IPS-NIHi7 (cell line): ENCODE results near the gene CPB1.

Source experiments
- DNase-seq: peaks from one replicate; pipeline ENCODE4 v3.0.0; 2012; ENCODE audit warnings: mixed read lengths; ENCODE audit errors: extremely low spot score

CPB1 gene

GRCh38 chr3:148833223-148833622 lies 5.6 kb downstream of the CPB1 start:
- DNase-seq, result no peak

- no peak for DNase-seq
These were observed 12.2 kb downstream of the CPB1 start for GRCh38 chr3:148839805-148840204.

GRCh38 chr3:148840451-148840850 lies 12.8 kb downstream of the CPB1 start:
- DNase-seq, result no peak

GRCh38 chr3:148845756-148846395 lies 18.3 kb downstream of the CPB1 start:
- no peak for DNase-seq

GRCh38 chr3:148847351-148847750 lies 19.7 kb downstream of the CPB1 start:
- DNase-seq, result no peak

- DNase-seq, result no peak
These were observed 20.8 kb downstream of the CPB1 start for GRCh38 chr3:148848410-148848809.

DNA sequence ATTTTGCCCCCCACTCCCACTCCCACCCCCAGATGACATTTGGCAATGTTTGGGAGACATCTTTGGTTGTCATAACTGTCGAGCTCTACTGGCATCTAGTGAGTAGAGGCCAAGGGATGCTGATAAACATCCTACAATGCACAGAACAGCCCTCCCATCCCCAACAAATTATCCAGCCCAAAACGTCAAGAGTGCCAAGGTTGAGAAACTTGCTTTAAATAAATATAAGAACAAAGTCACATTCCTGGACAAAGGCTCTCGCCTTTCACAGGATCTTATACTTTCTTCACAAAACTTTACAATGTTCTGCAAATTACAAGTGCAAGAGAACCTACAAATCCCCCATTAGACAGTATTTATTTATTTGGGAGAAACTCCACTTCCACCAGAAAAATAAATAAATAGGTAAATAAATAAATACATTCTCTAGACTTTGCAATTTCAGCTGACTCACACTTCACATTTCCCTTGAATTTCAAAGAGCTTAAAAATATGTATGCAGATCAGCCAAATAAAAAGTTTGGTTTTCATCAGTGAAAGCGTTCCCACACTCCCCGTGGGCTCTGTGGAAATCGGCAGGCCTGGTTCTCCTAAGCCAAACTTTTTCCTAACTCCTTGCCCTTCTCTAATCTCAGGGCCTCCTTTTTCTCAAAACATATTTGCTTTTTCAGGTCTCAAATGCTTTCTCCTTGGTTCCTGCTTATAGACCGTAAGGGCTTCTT lies 24.8 kb downstream of the CPB1 start:
- DNase-seq, result no peak

GRCh38 chr3:148853076-148853475 lies 25.5 kb downstream of the CPB1 start:
- DNase-seq, result no peak

GRCh38 chr3:148854061-148854460 lies 26.4 kb downstream of the CPB1 start:
- DNase-seq, result no peak

GRCh38 chr3:148856384-148856783 lies 28.8 kb downstream of the CPB1 start:
- DNase-seq, result no peak

- DNase-seq, result no peak
These were observed 29.7 kb downstream of the CPB1 start for GRCh38 chr3:148857316-148857715.

DNA sequence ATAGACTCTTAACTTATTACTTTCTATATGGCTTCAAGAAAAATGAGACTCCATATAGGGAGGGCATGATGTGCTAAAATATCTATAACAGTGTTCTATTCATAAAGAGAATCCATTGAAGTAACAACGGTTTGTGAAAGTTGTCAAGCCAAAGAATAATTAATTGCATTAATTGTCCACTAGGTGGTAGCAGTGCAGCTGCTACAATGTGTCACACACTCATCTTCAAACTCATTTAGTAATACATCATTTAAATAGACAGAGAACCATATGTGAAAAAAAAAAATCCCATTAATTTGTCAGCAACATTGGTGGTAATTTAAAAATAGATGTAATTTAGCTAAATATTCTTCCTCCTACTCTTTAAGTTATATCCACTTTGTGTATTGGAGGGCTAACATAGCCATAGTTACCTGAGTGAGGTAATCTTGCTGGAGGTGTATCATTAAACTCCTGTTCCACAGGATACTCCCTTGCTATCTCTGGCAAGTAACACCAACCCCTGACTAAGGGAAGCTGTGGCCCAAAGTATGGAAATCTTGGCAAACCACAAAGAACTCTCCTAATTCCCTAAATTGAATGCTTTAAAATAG lies 33.8 kb downstream of the CPB1 start:
- DNase-seq, result peak; percentile 45

DNA sequence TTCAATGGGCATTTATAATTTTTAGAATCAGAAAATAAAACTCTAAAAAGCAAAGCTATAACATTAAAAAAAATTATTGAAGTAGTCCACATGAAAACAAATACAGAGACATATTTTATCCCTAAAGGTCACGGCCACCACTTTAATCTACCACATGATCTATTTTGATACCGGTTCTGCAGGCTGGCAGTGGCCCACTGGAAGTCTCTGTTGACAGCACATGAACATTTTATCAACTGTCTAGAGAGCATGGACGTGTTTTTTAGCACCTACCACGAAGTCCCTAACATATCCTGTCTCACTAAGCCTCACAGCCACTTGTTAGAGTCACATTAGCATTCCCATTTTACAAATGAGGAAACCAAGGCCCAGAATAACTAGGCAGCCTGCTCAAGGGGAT lies 35.7 kb downstream of the CPB1 start:
- DNase-seq, result no peak

DNA sequence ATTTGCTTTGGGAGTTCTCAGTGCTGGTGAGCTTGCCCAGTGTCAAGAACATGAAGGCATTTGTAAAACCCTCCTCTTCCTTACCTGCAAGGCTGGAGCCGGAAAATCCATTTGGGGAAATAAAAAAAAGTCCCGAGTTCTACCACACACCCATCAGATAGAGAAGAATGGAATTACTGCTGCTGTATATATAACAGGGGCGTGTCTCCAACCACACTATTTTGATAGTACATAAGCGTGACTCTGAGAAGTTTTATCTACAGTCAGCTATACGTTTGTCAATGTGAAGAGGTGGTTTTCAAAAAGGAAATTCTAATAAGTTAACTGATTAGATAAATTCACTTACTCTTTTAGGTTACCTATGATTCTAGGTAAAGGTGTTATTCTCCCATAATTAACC lies 36.2 kb downstream of the CPB1 start:
- DNase-seq, result no peak

GRCh38 chr3:148865049-148865448 lies 37.4 kb downstream of the CPB1 start, which contains the start of gene CPA3:
TSS of gene CPA3 (plus strand) at chr3:148865296. CDS start at chr3:148865308, 12 bp downstream.
- DNase-seq, result no peak

DNA sequence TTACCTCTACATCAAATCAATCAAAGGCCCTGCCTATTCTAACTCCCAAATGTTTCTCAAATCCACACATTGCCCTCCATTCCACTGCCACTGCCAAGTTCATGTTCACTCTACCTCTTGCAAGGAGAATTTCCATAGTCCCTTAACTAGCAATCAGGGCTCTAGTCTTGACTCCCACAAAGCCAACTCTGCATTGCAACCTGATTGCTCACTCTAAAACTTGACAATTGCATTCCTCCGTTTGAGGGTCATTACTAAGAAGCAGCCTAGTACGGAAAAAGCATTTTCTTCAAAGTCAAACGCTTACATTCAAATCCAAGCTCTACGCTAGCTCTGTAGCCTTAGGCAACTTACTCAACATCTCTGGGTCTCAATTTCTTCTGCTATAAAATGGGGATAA lies 38.6 kb downstream of the CPB1 start:
- peak; percentile 12 for DNase-seq

DNA sequence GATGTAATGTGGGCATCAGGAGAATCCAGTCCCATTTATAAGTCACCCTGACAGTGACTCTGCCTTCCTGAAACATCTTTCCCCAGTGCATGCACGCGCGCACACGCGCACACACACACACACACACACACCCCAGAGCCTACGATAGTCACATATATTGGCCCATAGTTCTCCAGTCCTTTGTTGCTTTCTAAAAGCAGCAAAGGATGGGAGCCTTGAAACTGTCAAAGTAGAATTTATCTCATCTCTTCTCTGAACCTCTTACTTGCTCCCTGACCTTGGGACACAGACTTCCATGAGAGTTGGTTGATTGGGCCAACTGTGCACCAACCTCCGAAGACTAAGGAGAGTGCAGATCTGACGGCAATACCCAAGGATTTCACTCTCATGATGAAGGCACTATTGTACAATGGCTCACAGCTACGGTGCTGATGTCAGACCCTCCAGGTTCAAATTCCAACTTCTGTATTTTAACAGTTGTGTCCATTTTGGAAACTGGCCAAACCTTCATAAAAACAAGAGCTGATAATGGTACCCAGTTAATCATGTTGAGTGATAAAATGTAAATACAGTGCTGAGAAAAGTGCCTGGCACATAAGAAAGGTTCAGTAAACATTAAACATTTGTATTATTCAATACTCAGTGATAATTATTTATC lies 45.8 kb downstream of the CPB1 start:
- DNase-seq, result no peak

- no peak for DNase-seq
These were observed 46.4 kb downstream of the CPB1 start for GRCh38 chr3:148873977-148874376.

DNA sequence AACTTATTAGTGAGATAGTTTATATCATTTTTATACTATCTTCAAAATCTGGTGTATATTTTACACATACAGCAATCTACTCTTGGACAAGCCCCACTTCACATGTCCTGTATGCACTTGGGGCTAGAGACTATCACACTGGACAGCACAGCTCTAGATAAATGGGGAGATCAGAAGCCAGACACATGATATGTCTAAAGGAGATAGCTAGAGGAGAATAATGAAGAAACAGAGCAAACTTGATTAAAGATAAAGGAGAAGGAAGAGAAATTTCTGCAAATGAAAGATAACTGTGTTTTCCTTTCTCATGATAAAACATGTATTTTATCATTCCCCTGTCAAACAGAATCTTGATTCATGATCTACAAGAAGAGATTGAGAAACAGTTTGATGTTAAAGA lies 50.5 kb downstream of the CPB1 start:
- no peak for DNase-seq

DNA sequence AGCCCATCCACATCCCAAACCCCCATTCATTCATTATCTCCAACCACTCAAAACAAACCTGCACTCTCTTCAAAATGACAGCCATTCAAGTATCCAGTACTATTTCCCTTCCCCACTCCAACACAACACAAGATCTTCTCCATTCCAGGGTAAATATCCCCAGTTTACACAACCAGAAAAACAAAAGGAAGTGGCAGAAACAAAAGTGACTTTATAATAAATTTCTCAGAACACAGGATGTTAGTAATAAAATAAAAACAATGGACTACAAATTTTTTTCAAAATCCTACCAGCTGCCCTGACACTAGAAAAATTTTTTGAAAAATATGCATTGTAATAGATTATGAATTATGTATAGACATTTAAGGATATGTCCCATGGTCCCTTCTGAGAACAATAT lies 51.6 kb downstream of the CPB1 start:
- DNase-seq, result no peak

GRCh38 chr3:148880681-148881080 lies 53.1 kb downstream of the CPB1 start:
- peak; percentile 65 for DNase-seq

DNA sequence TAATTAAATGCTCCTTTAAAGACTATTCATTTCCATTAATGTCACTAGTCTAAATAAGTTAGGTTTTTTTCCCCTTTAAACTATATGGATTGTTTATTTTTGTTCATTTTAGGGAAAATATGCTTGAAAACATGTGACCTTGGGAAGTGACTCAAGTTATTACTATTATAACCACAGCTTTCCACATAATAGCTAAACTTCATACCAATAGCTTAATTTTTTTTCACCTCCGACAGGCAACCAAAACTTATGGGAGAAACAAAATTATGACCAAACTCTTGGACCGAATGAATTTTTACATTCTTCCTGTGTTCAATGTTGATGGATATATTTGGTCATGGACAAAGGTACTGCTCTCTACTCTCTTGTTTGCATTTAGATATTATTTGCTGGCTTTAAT lies 53.7 kb downstream of the CPB1 start:
- no peak for DNase-seq

- DNase-seq, result no peak
These were observed 54.7 kb downstream of the CPB1 start for GRCh38 chr3:148882288-148882687.
